Epidermal melanocyte (primary cell): ENCODE data around the gene XRCC1.
"Not testable (repeated sequence)": the region's sequence is repeated elsewhere in the genome, so short reads cannot be mapped to it uniquely, and the experiment has no call there.

Experiments used
- DNase-seq: peaks from one replicate; pipeline ENCODE4 v3.0.0; 2011; ENCODE audit warnings: low spot score; ENCODE audit not compliant: insufficient read length

XRCC1 gene

GRCh38 chr19:43599635-43600295 lies 24.4 kb upstream of the XRCC1 start:
- no peak for DNase-seq

GRCh38 chr19:43598445-43599240 lies 23.3 kb upstream of the XRCC1 start:
- DNase-seq, result no peak

DNA sequence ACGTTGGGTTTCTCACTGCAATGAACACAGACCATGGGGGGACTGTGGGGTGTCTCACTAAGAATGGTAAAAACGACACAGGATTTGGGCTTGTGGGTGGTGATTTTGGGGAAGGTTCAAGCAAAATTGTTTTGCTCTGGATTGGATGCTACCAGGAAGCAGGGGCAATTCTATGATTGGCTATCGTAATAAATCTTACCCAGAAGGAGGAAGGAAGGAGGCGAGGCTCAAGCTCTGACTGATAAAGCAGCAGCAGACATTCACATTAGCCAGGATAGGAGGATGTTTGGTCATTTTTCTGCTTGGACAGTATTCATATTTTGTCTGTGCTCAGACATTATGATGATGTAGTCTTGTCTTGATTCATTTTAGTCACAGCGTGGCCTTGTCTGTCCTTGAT lies 22.5 kb upstream of the XRCC1 start:
- no peak for DNase-seq

DNA sequence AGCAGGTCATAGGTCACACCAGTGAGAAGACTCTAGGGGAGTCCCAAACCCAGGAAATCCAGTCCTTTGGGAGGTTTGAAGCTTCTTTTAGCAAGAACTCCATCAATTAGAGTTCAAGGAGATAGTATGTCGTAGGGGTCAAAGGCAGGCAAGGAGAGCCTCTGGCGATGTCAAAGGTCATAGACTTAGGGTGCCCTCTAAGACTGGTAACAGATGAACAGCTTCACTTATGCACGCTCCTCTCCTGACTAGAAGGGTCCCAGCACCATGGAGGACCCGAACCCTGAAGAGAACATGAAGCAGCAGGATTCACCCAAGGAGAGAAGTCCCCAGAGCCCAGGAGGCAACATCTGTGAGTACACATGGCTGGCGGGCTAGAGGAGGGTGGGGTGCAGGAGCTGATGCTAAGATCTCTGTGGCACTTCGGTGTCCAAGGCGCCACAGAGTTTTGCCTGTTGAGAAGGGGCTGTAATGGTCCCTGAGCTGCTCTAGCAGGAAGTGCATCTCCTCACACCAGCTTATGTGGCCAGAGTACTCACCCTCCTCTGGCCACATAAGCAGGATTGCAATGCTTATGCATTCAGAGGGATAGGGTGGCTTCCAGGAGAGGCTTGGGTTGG lies 21.6 kb upstream of the XRCC1 start:
- no peak for DNase-seq

DNA sequence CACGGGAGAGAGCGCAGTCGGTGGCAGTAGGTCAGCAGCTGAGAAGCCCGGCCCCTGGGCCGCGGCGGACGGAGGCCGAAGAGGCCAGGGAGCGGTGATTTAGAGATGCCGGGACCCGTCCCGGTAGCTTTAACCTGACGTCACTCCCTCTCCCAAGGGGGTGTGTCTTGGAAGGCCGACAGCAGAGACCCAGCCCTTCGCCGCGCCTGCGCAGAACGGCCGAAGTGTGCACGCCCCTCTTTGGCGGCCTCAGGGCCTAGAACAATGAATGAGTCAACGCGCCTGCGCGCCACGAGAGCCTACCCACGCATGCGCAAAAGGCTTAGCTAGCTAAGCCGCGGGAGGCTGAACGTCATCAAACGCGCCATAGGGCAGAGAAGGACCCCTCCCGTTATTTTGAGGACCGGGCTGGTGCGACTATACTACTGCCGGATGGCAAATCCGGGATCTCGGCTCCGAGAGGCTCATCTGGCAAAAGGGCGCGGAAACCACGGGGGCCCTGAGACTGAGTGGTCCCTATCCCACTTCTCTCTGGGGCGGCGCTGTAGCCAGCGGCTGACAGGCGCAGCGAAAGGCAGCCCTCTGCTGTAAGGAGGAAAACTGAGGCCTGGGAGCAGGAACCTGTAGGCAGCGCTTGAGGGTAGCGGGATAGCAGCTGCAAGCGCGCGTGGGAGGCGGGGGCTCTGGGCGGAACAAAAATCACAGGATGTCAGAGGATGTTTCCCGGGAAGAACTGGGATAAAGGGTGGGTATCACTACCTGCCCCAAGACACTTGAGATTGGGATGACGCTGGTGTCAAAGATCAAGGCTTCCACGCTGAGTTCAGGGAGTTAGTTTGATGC lies 20.9 kb upstream of the XRCC1 start, which contains the start of the genes IRGQ and ZNF576:
IRGQ (minus strand) TSS at position 136 of the 843 bp plus-strand sequence. CDS start 796 bp downstream, outside the sequence.
ZNF576 (plus strand) TSS at position 597 of the 843 bp plus-strand sequence. CDS start 514 bp downstream, outside the sequence.
- DNase-seq, result peak; percentile 97

DNA sequence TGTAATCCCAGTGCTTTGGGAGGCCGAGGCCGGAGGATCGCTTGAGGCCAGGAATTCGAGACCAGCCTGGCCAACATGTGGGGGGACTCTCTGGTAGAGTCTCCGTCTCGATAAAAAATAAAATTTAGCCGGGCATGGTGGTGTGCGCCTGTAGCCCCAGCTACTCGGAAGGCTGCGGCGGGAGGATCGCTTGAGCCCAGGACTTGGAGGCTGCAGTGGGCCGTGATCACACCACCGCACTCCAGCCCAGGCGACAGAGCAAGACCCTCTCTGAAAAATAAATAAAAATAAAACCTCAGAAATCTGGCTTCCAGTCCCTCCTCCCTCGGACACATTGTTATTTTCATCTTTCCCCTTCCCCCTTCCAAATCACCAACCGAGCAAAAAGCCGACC lies 20.3 kb upstream of the XRCC1 start:
- DNase-seq, result no peak

DNA sequence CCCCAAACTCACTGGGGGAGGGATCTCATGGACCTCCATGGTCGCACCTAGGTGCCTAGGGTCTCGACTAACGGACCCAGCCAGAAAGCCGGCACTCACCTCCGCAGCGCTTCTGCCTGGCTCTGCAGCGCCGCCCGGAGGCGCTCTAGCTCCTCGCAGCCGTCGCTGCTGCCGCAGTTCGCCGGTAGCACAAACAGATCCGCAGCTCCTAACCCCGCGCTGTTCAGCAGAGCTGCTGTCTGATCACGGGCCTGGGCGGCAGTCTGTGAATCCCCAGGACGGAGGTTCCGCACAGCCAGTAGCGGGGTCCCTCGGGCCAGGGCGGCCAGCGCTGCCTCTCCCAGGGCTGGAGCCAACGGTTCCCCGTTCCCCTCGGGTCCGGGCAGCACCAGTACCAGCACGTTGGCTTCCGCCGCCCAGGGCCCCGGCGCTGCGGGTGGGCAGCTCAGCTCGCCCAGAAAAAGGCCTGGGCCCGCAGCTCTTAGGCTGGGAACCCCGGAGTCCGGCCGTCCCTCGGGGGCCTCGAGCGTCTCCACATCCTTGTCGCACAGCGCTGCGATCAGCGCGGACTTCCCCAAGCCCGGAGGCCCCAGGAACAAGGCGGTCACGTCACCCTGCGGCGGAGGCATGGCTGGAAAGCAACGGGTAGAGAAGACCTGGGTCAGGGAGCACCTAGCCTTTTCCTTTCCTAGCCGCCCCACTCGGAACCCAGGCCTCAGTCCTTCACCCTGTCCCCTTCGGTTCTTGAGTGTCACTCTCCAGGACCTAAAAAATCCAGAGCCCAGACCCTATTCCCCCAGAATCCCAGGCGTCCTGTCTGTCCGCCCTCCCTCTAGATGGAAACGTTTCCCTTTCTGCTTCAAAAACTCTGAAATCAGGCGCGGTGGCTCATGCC lies 19.6 kb upstream of the XRCC1 start:
- DNase-seq, result no peak

DNA sequence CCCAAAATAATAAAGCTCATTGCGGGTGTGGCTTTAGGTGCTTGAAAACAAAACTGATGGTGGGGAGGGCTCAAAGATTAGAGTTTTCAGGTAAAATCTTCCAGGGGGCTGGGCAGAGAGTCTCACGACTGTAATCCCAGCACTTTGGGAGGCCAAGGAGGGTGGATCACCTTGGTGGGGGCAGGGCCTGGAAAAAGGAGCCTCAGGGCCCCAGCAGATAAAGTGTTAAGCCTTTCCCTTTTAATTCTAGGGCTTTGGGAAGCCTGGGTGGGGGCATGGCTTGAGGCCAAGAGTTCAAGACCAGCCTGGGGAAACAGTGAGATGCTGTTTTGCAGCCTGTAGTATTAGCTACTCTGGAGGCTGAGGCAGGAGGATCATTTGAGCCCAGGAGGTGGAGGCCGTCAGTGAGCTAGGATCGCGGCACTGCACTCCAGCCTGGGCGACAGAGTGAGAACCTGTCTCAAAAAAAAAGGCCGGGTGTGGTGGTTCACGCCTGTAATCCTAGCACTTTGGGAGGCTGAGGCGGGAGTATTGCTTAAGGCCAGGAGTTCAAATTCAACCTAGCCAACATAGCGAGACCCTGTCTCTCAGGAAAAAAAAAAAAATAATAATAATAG lies 18.9 kb upstream of the XRCC1 start:
- no peak for DNase-seq

DNA sequence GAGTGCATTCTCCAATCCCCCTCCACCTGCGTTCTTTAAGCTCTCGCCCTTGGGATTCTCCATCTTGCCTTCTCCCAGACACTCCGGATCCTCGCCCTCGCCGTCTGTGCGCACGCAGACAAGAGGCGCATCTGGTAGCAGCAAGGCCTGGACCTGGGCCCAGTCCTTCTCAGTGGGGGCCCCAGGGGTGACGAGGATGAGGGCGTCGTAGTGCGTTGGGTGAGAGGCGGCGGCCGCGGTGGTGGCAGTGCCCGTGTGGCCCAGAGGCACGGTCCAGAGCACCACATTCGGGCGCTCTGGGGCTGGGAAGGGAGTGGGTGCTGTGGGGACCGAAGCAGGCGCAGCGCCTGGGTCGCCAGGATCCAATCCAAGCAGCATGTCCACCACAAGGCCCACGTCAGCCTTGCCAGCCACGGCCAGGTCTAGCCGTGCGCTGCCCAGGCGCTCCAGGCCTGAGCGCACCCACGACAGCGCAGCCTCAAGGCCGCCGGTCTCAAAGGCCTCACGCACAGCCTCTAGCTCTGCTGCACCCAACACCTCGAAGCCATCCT lies 17.5 kb upstream of the XRCC1 start:
- DNase-seq, result no peak

DNA sequence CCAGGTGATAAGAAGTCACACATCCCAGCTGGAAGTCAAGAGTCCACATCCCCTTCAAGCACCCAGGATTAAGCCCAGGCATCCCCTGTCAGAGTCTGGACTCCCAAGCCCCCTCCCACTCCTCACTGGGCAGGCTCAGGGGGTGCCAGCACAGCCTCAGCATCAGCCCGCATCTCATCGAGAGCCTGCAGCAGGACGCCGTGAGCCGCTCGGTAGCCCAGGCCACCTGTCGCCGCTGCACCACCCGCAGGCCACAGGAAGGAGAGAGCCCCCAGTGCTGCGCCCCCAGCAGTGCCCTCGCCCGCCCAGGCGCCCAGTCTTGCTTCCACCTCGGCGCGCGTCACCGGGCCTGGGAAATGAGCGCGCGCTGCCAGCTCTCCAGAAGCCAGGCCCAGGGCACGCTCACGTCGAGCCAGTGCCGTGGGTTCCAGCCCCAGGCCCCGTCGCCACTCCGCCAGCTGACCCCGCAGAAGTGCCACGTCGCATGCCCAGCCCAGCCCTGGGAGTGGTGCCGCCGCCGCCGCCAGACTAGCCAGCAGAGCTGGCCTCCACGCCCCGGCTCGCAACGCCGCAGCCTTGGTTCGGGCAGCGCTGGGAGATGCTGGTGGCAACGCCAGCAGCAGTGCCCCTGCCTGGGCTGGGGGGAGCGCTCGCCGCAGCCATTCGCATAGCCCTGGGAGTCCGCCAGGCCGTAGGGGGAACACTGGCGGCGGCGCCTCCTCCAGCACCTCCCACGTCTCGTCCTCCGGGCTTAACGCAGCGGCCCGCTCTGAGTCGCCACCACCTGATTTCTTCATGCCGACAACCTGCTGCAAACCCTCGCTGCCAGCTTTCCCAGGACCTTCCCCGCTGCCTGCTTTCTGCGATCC lies 16.8 kb upstream of the XRCC1 start:
- no peak for DNase-seq

DNA sequence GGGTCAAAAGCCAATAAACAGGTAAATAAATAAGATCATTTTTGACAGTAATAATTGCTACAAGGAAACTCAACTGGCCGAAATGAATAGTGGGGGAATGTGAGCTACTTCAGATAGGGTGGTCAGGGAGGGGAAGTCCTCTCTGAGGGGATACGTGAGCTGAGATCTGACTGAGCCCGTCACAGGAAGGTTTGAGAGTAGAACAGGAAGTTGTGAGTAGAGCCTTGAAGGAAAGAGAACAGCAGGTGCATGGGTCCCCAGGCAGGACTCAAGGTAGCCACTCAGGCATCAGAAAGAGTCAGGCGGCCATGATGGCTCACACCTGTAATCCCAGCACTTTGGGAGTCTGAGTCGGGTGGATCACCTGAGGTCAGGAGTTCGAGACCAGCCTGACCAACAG lies 14.4 kb upstream of the XRCC1 start:
- DNase-seq, result no peak

- DNase-seq, result no peak
These were observed 13.9 kb upstream of the XRCC1 start for GRCh38 chr19:43589277-43589676.

DNA sequence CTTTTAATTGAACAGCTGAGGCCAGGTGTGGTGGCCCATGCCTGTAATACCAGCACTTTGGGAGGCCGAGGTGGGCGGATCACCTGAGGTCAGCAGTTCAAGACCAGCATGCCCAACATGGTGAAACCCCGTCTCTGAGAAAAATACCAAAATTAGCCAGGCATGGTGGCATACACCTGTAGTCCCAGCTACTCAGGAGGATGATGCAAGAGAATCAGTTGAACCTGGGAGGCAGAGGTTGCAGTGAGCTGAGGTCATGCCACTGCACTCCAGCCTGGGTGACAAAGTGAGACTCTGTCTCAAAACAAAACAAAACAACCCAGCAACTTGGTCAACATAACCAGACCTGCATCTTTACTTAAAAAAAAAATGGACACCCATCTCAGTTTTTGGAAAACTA lies 11.7 kb upstream of the XRCC1 start:
- not testable (repeated sequence) for DNase-seq

DNA sequence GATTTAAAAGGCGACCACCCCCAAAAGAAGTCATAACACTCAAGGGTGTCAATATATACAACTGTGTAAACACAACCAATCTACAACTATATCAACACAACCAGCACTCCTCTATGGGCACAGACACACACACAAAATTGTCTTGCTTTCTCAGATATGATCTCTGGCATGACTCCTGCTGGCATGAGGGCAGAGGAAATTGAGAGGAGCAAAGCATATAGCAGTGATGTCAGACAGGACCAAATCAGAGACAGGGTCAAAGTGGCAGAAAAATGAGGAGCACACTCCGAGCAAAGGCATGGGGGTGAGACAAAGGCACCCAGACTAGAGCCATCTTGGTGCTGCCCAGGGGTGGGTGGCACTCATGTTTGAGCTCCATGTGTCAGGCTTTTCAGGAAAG lies 11.0 kb upstream of the XRCC1 start:
- no peak for DNase-seq

DNA sequence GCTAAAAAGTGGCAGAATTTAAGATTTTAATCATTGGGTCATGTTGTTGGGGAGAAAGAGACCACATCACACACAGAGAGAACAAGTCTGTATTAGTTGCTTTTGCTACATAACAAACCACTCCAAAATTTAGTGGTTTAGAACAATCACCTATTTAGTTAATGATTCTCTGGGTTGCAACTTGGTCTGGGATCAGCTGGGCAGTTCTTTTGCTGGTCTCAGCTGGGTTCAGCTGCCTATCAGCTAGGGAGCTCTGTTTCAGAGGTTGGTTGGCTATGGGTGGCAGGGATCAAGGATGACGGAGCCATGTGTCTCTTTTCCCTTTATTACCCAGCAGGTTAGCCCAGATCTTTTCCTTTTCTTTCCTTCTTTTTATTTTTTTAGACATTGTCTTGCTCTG lies 9.2 kb upstream of the XRCC1 start:
- DNase-seq, result no peak

DNA sequence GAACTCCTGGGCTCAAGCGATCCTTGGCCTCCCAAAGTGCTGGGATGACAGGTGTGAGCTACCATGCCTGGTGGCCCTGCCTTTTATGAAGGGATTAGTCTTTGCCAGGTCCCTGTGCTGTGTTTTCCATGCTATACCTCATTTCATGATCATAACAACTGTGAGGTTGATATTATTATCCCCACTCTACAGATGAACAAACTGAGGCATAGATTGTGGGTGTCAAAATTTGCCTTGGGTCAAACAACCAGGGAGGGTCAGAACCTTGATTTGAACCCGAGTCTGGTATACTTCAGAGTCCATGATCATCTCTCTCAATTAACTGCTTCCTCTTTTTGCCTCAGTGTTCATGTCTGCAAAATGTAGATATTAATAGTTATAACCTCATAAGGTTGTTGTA lies 7.2 kb upstream of the XRCC1 start:
- DNase-seq, result no peak

- no peak for DNase-seq
These were observed 6.1 kb upstream of the XRCC1 start for GRCh38 chr19:43581467-43581866.

DNA sequence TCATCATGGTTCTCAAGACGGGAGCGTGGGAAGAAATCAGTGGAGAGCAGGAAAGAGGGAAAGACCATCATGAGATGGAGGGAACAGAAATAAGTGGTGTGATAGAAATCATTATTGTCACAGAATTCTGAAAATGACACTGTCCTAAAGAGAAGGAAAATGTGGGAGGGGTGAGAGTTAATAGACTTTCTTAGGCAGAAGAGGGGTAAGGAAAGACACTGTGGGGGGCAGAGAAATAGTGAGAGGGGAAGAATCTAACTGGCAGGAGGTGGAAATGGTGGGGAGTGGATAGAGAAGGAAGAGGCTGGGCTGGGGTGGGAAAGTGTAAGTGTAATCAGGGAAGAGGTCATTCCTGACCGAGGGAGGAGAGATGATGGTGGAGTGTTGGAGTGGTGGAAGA lies 3.5 kb upstream of the XRCC1 start:
- DNase-seq, result no peak
